GM21717 (cell line): ENCODE measurements around the gene CACNA2D3.

Experiments
- ATAC-seq: cut with Tn5 transposase; IDR thresholded peaks from one replicate; pipeline ENCODE4 v1.9.1; 2021; ENCODE audit warnings: mild to moderate bottlenecking, moderate library complexity; ENCODE audit not compliant: unreplicated experiment

Gene CACNA2D3

DNA sequence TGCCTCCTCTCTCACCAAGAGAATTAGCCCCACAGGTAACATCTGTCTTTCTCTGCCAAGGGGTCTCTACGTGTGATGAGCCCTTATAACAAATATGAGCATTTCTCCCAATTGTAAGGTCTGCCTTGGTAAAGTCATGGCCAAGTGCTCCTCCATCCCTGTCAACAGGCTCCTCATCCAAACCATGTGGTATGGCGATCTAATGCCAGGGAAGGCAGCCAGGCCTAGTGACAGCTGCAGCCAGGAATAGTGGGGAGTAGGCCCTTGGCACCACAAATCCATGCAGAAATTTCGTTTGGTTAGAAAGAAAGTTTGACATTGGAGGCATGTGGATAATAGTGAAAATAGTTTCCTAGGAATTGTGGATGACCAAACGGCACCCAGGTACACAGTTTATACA, 810.3 kb downstream of the CACNA2D3 start:
- ATAC-seq = no peak

DNA sequence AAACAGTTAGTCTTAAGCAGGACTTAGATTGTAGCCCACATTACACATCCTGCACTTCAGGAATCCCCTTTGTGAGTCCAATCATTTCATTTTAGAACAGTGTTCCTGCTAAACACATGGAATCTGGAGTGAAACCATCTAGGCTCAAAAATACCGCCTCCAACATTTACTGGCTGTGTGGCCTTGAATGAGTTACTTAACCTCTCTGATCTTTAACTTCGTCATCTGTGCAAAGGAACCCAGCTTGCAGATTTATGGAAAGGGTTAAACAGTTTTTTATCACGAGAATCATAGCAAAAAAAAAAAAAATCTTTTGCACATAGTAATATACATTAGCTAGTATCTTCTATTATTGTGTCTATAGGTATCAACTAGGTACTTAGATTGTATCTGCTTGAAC, 813.5 kb downstream of the CACNA2D3 start:
- no peak for ATAC-seq

DNA sequence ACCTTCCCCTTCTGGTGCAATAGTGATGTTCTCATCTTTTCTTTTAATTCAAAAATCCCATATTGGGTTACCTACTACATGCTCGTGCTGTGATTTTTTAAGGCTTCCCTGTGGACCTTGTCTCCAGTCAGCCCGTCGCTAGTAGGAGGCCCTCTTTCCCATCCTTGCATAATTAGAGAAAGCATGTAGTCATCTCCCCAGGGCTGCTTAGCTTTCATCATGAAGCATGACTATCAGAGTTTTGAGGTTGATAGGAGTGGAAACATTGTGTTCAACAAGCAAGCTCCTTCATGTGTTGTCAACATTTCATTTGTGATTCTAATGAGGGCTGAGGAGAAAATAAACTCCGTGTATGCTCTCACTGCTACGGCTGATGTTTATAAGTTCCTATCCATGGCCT, 814.2 kb downstream of the CACNA2D3 start:
- no peak for ATAC-seq

DNA sequence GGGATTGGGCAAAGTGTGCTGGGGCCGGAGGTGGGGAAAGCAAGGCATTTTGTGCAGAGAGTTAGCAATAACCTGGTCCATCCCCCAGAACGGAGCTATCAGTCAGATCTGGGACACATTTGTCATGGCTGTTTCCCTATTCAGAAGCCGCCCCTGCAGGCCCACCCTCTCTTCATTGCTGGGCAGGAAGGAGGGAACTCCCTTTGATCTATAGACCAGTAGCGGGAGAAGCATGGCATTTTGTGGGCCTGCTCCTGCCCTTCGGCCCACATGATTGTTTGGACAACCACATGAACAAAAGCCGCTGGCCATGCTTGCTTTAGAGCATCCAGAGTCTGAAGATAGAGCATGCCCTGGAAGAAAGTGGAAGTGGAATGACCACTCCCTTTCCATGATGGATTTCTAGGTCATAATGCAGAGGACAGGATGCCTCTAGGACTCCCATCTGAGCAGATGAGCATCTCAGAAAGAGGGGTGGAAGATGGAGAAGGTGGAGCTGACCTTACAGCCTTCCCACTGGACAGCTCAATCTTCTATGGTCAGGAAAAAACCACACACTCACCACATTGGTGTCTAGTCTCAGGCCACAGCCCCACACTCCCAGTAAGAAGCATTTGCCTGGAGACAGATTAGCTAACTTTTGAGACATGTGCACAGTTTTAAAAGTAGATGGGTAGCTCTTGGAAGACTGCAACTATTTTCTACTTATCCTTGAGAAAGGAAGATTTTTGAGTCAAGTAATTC, 817.4 kb downstream of the CACNA2D3 start:
- ATAC-seq = no peak

DNA sequence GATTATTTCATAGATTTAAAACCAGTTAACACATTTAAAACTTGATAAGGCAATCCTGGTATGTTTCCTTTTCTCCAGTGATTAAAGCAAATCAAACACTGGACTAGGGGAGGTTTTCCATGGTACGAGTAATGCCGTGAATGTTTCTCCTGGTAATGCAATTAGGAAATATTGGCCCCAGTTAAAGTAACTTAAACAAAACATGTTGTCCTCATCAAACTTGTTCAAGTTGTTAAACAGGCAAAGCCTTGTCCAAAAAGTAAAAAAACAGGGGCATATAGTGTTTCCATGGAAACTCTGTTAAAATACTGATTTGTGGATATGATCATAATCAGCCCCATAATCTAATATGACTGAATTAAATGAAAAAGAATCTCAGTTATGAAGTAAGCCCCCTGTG, 818.6 kb downstream of the CACNA2D3 start:
- no peak for ATAC-seq

DNA sequence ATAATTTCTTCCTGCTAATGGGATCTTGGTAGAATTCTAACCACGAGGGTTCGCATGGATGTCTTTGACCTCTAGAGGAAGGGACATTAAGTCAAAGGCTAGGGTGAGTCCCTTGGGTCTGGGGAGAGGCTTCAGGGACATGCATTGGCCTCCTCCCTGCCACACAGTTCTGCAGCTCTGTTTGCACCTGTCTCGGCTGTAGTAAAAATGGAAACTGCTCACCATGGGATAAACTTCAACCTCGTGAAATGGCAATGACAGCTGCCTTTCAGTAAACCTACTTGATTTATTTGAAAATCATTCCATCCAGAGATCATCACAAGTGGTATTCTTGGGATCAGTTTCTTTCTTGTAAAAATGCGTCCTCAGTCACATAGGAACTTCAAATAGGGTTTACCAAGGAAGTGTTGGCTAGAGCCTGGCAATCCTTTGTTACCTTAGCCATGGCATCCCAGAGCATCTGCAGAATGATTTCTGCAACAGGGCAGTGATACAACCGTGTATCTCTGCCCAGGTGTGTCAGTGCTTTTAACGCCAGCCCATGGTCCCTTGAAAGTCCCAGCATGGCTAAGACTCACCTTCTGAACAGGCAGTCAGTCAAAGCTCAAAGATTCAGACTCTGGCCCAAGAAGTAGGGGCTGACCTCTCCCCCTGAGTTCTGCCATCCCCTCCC, 819.5 kb downstream of the CACNA2D3 start:
- ATAC-seq = no peak

DNA sequence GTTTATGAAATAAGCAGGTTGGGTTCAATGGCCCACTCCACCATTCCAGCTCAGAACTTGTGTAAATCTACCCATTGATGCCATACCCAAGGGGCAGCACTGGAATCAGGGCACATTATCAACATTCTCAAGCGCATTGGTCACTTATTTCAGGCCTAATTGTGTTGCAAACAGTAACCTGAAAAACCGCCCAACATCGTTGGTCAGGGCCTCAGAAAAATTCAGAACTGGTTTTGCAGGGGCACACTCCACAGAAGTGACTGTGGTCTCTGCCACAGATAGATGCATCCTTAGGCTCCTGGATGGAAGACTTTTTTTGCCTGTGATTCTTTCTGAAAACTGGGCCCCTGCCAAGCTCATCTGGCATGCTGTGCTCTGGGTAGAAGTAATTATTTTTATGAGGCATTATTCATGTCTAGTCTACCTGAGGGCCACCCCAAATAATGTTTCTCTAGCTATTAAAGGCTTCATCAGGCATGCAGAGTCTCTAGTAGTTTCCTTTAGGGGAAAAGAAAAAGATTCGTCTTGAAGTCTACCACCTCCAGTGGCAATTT, 827.2 kb downstream of the CACNA2D3 start:
- no peak for ATAC-seq

DNA sequence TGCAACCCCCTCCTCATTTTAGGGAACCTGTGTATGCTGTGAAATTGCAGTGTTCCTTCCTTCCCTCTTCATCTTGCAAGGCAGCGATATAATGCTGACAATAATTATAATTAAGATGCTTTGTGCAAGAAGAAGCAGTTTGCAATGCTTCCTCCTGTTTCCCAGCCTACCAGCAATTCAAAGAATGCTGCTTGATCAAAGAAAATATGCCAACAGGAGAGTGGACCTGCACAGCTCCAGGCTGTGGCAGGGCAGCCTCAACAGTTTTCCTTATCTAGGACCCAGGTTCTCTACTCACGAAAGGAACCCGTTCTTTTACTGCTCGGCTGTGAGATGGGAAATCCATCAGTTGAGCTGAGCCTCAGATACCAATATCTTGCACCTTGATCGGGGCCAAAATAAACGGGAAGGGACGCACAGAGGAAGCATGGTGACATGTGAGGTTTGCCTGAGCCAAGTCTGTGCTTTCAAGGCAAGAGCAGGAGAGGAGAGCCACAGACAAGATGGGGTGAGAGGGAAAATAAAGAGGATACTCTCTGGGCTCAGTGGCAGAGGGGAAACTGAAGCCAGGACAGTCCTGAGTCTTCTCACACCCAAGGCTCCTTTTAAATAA, 828.1 kb downstream of the CACNA2D3 start:
- ATAC-seq = no peak

DNA sequence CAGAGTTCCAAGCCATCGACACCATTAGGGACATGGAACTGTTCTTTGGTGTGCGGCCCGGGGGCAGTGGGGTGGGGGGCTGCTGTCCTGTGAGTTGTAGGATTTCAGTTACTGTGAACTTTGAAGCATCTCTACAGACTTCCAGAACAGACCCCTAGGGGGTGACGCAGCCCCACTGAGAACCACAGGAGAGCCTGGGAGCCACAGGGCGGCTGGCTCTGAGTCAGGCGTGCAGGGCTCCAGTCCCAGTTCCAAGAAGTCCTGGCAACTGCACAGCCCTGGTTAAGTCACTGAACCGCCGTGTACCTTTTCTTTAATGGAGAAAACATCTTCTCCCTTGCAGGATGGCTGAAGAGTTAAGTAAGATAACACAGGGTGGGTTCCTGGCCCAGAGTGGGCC, 829.1 kb downstream of the CACNA2D3 start:
- ATAC-seq = no peak

DNA sequence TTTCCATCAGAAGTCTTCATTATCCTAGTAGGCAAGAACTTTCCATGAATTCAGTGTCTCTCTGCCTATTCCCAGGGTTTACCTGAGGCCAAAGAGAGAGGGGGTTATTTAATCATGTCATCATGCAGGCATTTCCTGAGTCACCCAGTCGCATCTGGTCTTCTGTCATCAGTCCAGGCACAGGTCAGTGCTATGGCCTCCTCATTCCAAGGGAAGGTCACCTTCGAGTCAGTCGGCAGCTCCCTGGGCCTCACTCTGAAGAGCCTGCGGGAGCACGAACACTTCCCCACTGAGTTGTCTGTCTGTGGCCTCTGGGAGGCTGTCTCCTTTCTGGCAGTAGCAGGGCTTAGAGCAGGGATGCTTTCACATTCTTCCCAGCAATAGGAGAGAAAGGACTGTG, 831.7 kb downstream of the CACNA2D3 start:
- no peak for ATAC-seq

DNA sequence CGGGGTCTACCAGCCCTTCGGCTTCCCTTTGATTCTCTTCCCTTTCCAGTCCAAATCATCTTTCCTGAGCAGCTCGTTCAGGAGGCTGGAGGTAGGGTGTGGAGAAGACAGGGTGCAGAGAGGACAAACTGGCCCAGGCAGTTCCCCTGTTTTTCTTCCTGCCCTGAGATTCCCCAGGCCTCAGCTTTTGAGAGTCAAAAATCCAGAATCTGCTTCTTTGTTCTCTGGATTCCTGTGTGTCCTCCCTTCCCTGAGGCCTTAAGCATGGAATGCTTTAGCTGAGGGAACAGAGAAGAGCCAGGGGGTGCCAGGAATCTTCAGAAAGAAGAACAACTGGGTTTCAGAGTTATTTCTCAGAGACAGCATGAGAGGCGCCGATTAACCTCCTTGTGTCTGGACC, 832.2 kb downstream of the CACNA2D3 start:
- no peak for ATAC-seq

DNA sequence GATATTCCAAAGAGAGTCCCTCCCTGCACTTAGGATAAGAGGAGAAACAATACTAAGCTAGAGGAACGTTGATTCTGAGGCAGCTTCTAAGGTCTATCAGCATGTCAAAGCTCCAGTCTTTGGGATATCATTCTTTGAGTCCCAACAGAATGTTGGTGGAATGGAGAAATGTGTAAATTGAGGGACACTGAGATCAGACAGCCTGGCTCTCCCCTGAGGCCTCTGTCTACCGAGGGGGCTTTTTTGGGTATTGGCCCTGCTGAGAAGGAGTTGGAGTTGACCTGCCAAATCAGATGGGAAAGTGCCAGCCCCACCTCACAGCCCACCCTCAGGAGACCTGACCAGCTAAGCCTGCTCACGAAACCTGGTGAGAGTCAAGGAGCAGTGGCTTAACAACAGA, 833.1 kb downstream of the CACNA2D3 start:
- no peak for ATAC-seq

DNA sequence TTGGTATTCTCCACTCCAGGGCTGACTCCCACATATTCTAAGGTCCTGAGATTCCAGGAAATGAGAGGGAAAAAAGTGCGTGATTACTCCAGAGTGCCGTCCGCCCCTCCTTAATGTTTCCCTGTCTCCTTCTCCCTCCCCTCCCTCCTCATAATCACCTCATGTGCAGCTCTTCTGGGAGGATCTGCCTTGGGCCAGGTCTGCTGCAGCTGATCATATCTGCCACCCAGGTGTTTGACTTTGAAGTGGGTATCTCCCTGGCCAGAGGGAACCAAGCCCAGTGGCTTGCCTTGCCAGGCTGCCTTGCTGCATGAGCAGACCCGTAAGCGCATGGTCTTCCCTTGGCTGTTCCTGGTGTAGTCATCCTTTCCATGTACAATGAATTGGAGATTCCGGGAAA, 833.6 kb downstream of the CACNA2D3 start:
- no peak for ATAC-seq

DNA sequence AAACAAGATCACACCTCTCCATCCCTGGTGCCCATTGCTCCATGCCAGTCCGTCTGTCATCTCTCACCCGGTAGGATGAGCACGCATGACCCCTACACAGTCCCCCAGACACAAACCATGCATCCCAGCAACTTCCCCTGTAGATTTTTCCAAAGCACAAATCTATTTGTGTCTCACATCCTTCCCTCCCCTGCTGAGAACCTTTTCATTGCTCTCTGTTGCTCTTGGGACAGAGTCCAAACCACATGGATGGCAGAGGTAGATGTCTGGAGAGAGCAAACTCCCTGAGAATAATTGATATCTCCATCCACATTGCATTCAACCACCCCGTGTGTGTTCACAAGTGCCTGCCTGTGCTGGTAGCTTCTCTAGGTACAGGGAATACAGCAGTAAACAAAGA, 835.4 kb downstream of the CACNA2D3 start:
- no peak for ATAC-seq

DNA sequence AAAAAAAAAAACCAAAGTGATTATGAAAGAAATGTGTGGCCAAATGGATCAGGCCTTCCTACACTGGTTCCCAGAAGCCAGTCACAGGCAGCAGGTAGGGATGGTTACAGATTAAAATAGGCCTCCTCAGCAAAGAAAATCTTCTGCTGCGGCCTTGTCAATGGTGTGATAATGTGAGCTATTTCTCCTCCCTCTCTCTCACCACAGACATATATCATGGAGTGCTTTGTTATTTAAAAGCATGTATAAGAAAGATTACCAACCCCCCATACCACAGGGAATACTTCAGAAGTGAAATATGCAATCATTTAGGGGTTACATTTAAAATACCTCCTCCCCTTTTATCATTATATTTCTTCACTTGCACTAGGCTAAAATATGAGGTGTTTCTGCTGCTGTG, 837.7 kb downstream of the CACNA2D3 start:
- no peak for ATAC-seq

DNA sequence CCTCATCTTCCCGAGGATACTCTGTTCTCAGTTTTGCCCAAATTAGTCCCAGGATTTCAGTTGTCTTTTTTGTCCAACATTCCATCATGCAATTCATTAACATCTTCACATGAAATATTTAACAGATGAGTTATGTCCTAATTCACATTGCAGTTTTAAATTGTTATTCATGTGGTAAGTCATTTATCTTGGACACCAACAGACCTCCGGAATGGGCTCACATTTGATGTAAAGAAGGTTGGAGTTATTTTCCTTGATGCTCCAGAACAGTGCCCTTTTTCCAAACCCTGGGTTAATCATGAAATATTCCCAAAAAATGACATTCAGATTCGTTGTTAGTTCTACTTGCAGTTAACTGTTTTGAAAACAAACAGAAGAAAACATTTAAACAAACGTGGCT, 838.3 kb downstream of the CACNA2D3 start:
- ATAC-seq = no peak

DNA sequence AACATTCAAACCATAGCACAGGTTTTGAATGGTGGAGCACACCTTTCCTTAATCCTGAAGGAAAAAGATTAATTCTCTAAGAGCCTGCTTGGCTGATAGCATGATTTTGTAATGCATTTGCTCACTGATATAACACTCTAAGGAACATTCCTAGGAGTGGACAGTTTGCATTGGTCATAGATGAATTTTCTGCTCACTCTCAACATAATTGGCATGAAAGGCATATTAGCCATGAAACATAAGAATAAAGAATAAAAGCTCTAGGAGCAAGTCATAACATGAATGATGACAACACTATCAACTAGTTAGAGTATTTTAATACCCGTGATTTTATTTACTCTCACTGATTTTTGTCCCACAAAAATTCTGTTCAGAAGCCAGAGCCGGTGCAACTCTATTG, 839.8 kb downstream of the CACNA2D3 start:
- ATAC-seq = no peak

DNA sequence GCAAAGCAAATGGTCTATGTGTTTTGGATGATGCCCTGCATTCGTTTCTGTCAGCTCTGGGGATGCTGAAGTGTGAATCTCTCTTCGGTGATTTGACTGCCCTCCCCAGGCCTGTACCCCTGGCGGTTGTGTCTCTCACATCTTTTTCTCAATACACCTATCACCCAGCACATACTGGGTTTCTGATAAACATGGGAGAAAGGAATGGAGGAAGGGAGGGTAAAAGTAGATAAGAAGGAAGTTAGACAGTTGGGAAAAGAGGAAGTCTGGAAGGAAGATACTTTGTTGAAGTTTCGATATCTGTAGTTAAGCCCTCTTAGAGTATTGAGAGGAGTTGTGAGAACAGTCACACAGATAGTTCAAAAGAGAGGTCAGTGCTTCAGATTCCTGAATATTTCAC, 841.3 kb downstream of the CACNA2D3 start:
- ATAC-seq = no peak

DNA sequence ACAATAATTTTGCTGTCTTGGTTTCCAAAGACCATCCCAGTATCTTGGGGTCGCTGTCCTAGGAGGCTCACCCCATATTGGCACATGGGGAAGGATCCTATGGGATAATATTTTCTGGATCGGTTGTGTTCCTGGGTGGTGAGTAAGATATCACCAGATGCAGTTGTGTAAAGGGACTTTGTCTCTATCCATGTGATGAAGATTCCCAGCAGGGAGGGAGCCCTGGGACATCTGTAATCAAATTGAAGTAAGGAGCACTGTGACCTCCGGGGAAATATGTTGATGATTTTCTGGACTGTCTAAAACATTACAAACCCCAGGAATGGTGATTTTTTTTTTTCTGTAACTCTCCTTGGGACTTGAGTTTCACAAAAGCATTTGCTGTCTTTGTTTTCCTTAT, 841.7 kb downstream of the CACNA2D3 start:
- ATAC-seq = no peak

DNA sequence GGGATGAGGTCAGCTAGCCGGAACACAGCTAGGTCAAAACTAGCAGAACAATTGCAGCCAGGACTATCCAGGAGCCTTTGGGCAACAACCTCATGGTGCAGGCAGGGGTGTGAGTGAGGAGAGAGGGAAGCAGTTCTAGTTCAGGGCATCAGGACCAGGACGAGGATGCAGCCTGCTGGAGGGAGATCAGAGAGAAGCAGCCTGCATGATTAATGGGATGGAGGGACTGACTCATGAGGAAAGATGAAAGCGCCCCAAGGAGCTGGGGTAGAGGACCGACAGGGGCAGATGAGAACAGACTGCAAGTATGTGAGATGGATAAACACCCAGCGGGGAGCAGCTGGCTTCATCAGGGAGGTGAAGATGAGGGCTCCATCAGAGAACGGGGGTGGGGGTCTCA, 843.4 kb downstream of the CACNA2D3 start:
- ATAC-seq = no peak

DNA sequence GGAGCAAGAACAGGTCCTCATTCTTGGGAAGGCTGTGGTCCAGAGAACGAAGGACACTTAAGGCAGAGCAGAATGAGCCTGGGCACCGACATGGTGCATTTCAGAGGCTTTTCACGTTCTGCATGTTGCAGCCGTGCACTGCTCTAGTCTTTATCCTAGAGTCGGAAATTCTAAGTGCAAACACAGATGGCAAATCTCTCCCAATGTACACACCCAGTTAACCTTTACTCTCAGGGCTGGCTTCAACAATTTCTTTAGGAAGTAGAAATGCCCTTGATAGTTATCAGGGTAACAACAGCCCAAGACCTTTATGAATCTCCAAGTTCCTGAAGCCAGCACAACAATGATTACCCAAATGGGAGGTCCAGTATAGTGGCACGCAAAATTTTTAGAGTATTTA, 844.6 kb downstream of the CACNA2D3 start:
- no peak for ATAC-seq

DNA sequence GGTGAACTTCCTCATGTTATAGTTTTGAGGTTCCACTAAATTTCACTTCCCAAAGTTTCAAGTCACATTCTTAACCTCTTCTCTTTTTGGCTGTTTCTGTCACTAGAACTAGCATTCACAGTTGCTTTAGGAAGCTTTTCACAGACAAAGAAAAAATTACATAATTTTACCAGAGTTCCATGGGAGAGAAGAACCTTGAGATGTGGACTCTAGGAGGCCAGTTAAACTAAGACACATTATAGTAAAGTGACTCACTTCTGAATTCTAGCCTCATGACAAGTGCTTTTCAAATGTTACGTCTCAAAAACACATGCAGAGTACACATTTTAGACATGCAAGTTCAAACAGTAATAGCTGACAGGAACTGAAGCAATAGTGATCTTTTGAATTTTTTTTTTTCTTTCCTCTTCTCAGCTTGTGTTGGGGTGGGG, 845.4 kb downstream of the CACNA2D3 start:
- ATAC-seq = no peak
